ENCODE measurements around the gene PGLYRP3.

Gene PGLYRP3

GRCh38 chr1:153356392-153357075 is 43.8 kb upstream of the PGLYRP3 start:
- Histone ChIP-seq H3K27me3 (ENCODE audit: insufficient read depth, low read length) (peaks cover 43% of the 10 kb centered on the region), H3K4me1 (ENCODE audit: control insufficient read depth, insufficient read depth, low read length, unreplicated experiment) (no peaks in the 10 kb centered on the region), H3K79me2 (ENCODE audit: control insufficient read depth, insufficient read depth, low read length, unreplicated experiment) (no peaks in the 10 kb centered on the region), H3K36me3 (ENCODE audit: insufficient read depth, low read length) (no peaks in the 10 kb centered on the region), H3K27ac (ENCODE audit: low read depth, low read length) (no peak overlapping the region), H2AFZ (ENCODE audit: low read length, unreplicated experiment) (no peak overlapping the region), H3K4me3 (ENCODE audit: low read depth, low read length) (no peak overlapping the region)

DNA sequence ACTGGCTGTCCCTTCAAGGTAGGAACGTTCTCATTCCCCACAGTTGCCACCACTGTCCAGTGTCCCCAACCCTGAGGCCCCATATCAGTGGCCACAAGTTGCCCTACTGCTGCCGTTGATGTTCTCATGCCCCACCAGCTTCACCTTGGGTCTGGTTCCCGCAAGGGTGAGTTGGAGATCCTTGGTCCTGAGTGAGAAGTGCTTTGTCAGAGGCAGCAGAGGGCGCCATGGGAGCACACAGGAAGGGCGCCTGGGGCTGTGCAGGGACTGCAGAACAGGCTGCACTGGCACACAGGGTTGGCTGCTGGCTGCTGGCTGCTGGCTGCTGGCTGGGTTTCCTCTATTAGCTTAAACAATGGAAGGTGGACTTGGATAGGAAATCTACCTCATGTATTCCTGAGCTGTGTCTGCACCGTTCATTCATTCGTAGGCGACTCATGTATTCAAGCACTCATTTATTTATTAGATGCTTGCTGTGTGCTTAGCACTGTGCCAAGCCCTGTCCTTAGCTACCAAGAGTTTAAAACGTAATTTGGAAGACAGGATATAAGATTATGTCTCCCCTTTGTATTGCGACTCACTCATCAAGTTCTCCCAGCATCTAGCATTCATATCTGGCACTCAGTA is 42.8 kb upstream of the PGLYRP3 start:
- Histone ChIP-seq H3K4me3 (ENCODE audit: low read depth, low read length) (no peak overlapping the region), H3K27ac (ENCODE audit: low read depth, low read length) (no peak overlapping the region), H3K36me3 (ENCODE audit: insufficient read depth, low read length) (no peaks in the 10 kb centered on the region), H3K79me2 (ENCODE audit: control insufficient read depth, insufficient read depth, low read length, unreplicated experiment) (no peaks in the 10 kb centered on the region), H3K27me3 (ENCODE audit: insufficient read depth, low read length) (peaks cover 50% of the 10 kb centered on the region), H3K4me1 (ENCODE audit: control insufficient read depth, insufficient read depth, low read length, unreplicated experiment) (no peaks in the 10 kb centered on the region), H2AFZ (ENCODE audit: low read length, unreplicated experiment) (no peak overlapping the region)

- Histone ChIP-seq H3K27ac (ENCODE audit: low read depth, low read length) (no peak overlapping the region), H3K4me3 (ENCODE audit: low read depth, low read length) (no peak overlapping the region), H2AFZ (ENCODE audit: low read length, unreplicated experiment) (no peak overlapping the region), H3K79me2 (ENCODE audit: control insufficient read depth, insufficient read depth, low read length, unreplicated experiment) (no peaks in the 10 kb centered on the region), H3K4me1 (ENCODE audit: control insufficient read depth, insufficient read depth, low read length, unreplicated experiment) (no peaks in the 10 kb centered on the region), H3K36me3 (ENCODE audit: insufficient read depth, low read length) (no peaks in the 10 kb centered on the region), H3K27me3 (ENCODE audit: insufficient read depth, low read length) (peaks cover 49% of the 10 kb centered on the region)
Observed at GRCh38 chr1:153354515-153355193, 41.9 kb upstream of the PGLYRP3 start.

GRCh38 chr1:153353226-153353947 is 40.6 kb upstream of the PGLYRP3 start:
- Histone ChIP-seq H3K4me1 (ENCODE audit: control insufficient read depth, insufficient read depth, low read length, unreplicated experiment) (no peaks in the 10 kb centered on the region), H3K36me3 (ENCODE audit: insufficient read depth, low read length) (no peaks in the 10 kb centered on the region), H3K79me2 (ENCODE audit: control insufficient read depth, insufficient read depth, low read length, unreplicated experiment) (no peaks in the 10 kb centered on the region), H3K4me3 (ENCODE audit: low read depth, low read length) (no peak overlapping the region), H2AFZ (ENCODE audit: low read length, unreplicated experiment) (no peak overlapping the region), H3K27me3 (ENCODE audit: insufficient read depth, low read length) (peaks cover 55% of the 10 kb centered on the region), H3K27ac (ENCODE audit: low read depth, low read length) (no peak overlapping the region)

DNA sequence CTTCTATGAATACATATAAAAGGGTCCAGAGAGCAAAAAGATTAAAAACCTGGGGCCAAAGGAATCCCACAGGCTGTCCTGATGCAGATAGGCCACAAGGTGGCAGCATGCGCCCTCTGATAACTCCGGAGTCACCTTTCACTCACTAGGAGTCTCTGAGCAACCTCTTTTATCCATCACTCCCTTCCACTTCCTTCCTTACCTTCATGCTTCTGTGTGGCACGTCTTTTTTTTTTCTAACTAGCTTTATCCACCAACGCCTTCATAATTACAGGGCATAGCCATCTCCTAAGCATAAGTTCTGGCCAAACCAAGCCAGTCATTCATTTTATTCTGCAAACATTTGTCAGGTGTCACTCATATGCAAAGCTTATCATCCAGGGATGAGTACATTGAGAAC is 39.8 kb upstream of the PGLYRP3 start:
- H3K36me3 ChIP-seq (ENCODE audit: insufficient read depth, low read length) = no peaks in the 10 kb centered on the region
- peaks cover 60% of the 10 kb centered on the region for H3K27me3 ChIP-seq (ENCODE audit: insufficient read depth, low read length)
- H3K27ac ChIP-seq (ENCODE audit: low read depth, low read length) = no peak overlapping the region
- no peaks in the 10 kb centered on the region for H3K79me2 ChIP-seq (ENCODE audit: control insufficient read depth, insufficient read depth, low read length, unreplicated experiment)
- no peaks in the 10 kb centered on the region for H3K4me1 ChIP-seq (ENCODE audit: control insufficient read depth, insufficient read depth, low read length, unreplicated experiment)
- no peak overlapping the region for H3K4me3 ChIP-seq (ENCODE audit: low read depth, low read length)
- no peak overlapping the region for H2AFZ ChIP-seq (ENCODE audit: low read length, unreplicated experiment)

DNA sequence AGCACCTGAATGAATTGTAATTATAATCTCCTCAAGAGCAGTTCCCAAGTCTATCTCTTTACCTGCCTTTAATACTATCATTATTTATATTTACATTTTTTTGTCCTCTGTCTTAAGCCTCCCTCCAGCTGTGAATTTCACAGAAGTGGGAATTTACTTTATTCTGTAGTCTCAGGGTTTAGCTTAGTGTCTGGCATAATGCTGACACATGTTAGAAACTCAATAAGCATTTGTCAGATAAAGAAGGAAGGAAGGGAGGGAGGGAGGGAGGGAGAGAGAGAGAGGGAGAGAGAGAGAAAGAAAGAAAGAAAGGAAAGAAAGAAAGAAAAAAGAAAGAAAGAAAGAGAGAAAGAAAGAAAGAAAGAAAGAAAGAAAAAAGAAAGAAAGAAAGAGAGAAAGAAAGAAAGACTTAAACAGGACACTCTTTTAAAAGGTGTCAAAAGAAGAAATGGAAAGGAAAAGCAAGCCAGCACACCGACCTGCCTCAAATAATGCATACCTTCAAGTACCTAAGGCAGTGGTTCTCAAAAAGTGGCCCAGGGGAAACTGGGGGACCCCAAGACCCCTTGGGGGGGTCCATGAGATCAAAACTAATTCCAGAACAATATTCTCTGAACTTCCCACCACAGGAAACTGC is 37.7 kb upstream of the PGLYRP3 start:
- H3K4me3 ChIP-seq (ENCODE audit: low read depth, low read length) = no peak overlapping the region
- no peak overlapping the region for H2AFZ ChIP-seq (ENCODE audit: low read length, unreplicated experiment)
- no peak overlapping the region for H3K27ac ChIP-seq (ENCODE audit: low read depth, low read length)
- no peaks in the 10 kb centered on the region for H3K4me1 ChIP-seq (ENCODE audit: control insufficient read depth, insufficient read depth, low read length, unreplicated experiment)
- no peaks in the 10 kb centered on the region for H3K36me3 ChIP-seq (ENCODE audit: insufficient read depth, low read length)
- H3K27me3 ChIP-seq (ENCODE audit: insufficient read depth, low read length) = peaks cover 61% of the 10 kb centered on the region
- no peaks in the 10 kb centered on the region for H3K79me2 ChIP-seq (ENCODE audit: control insufficient read depth, insufficient read depth, low read length, unreplicated experiment)

DNA sequence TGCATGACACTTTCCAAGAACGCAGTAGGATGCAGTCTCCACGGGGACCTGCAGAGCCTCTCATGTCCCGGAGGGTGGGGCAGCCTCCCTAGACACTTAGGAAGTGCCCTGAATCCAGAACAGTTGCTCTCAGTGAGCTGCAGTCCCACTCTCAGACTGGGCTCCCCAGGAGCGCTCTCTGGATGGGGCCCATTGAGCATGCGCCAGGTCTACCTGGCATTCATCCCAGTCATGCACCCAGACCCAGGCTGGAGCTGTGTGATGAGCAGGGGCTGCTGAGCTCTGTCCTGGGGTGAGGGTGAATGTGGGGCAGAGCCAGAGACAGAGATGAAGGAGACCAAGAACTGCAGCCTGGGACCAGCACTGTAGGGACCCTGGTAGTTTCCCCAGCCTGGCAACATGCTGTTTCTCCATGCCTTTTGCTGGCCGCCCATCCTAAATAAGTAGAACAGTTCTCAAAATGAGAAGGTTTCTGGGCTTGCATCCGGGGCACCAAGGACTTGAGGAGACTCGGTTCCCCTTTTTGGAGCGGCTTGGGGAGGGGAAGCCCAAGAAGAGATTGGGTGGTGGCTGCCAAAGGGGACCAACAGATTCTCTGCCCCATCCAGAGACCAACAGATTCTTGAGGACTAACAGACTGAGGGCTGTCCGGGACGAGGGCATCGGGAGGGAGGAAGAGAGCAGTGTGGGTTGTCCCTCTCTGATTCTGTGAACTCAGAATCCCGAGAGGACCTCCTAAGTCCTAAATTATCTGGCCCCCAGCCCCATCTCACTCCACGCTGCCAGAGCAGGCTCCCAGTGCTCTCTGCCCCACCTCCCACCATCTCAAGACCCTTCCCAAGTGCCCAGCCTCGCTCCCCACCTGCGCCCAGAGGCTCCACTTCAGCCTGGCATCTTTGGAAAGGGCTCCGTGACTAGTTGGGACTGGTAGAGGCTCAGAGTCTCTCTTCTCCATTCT is 36.9 kb upstream of the PGLYRP3 start:
- Histone ChIP-seq H2AFZ (ENCODE audit: low read length, unreplicated experiment) (no peak overlapping the region), H3K4me3 (ENCODE audit: low read depth, low read length) (no peak overlapping the region), H3K36me3 (ENCODE audit: insufficient read depth, low read length) (no peaks in the 10 kb centered on the region), H3K27ac (ENCODE audit: low read depth, low read length) (no peak overlapping the region), H3K79me2 (ENCODE audit: control insufficient read depth, insufficient read depth, low read length, unreplicated experiment) (no peaks in the 10 kb centered on the region), H3K4me1 (ENCODE audit: control insufficient read depth, insufficient read depth, low read length, unreplicated experiment) (no peaks in the 10 kb centered on the region), H3K27me3 (ENCODE audit: insufficient read depth, low read length) (peaks cover 65% of the 10 kb centered on the region)

- Histone ChIP-seq H3K79me2 (ENCODE audit: control insufficient read depth, insufficient read depth, low read length, unreplicated experiment) (no peaks in the 10 kb centered on the region), H3K4me1 (ENCODE audit: control insufficient read depth, insufficient read depth, low read length, unreplicated experiment) (no peaks in the 10 kb centered on the region), H3K27ac (ENCODE audit: low read depth, low read length) (no peak within 1 kb of the TSS), H3K27me3 (ENCODE audit: insufficient read depth, low read length) (peaks cover 73% of the 10 kb centered on the region), H2AFZ (ENCODE audit: low read length, unreplicated experiment) (no peak within 1 kb of the TSS), H3K36me3 (ENCODE audit: insufficient read depth, low read length) (no peaks in the 10 kb centered on the region), H3K4me3 (ENCODE audit: low read depth, low read length) (no peak within 1 kb of the TSS)
Observed at GRCh38 chr1:153348511-153349362, 36.0 kb upstream of the PGLYRP3 start, which contains the start of gene PGLYRP4. PGLYRP4 (minus strand) TSS chr1:153348841; CDS start chr1:153347932, 909 bp downstream.

DNA sequence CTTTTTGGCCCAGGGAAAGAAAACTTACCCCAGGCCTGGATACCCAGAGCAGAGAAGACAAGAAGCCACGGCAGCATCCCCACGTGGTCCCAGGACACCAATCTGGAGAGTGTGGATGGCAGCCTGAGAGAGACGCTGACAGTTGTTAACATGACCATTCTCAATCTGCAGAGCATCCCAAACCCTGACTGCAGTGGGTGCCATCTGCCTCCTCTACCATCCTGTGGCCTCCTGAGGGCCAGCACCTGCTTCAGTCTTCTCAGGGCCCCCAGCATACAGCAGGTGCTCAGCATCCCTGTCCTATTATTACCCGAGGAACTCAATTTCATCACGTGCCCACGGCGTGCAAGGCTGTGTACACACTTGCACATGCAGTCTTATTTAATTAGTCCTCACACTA is 35.1 kb upstream of the PGLYRP3 start:
- no peak overlapping the region for H3K4me3 ChIP-seq (ENCODE audit: low read depth, low read length)
- H3K27me3 ChIP-seq (ENCODE audit: insufficient read depth, low read length) = peaks cover 82% of the 10 kb centered on the region
- H3K27ac ChIP-seq (ENCODE audit: low read depth, low read length) = no peak overlapping the region
- no peaks in the 10 kb centered on the region for H3K36me3 ChIP-seq (ENCODE audit: insufficient read depth, low read length)
- no peaks in the 10 kb centered on the region for H3K4me1 ChIP-seq (ENCODE audit: control insufficient read depth, insufficient read depth, low read length, unreplicated experiment)
- H2AFZ ChIP-seq (ENCODE audit: low read length, unreplicated experiment) = no peak overlapping the region
- H3K79me2 ChIP-seq (ENCODE audit: control insufficient read depth, insufficient read depth, low read length, unreplicated experiment) = no peaks in the 10 kb centered on the region

Data from ACC112 (cell line).